Ovary (tissue), 9 donors: ENCODE results near the gene HECA. TPM values are rescaled to one million over a fixed set of nuclear protein-coding genes. Genes with fewer than 3 reads are reported as not detected.

ENCODE experiments used
- DNase-seq, 5 donors: peaks; one replicate each; pipeline ENCODE4 v3.0.0-alpha.2; 2019 to 2020
- H3K27ac ChIP-seq, 2 donors: fragments of 200-600 bp; one replicate each; pipeline versions ENCODE4 v1.5.1 to v1.8.0; 2019 to 2022
- H3K27me3 ChIP-seq: fragments of 200-600 bp; one replicate; pipeline ENCODE4 v1.8.0; 2022
- H3K36me3 ChIP-seq: fragments of 200-600 bp; sonication (generic); one replicate; pipeline ENCODE4 v1.5.1; 2019
- H3K4me1 ChIP-seq: one replicate; pipeline ENCODE4 v1.8.1; 2013; ENCODE audit warnings: mild to moderate bottlenecking, moderate library complexity; ENCODE audit not compliant: insufficient read depth
- H3K4me3 ChIP-seq: fragments of 200-600 bp; sonication (generic); one replicate; pipeline ENCODE4 v1.5.1; 2017
- H3K9me3 ChIP-seq, 2 donors: fragments of 200-600 bp in 1 of 2; sonication (generic) in 1 of 2; one replicate each; pipeline versions ENCODE4 v1.5.1 to v1.8.1; 2013 to 2019; ENCODE audit warnings: mild to moderate bottlenecking in 1 of 2, moderate library complexity in 1 of 2
- EP300 ChIP-seq: sonication (generic); formaldehyde crosslinking; IDR thresholded peaks from one replicate; pipeline ENCODE4 v1.6.1; 2017; ENCODE audit warnings: antibody characterized with exemption
- POLR2A ChIP-seq: fragments of 450-650 bp; IDR thresholded peaks from one replicate; pipeline ENCODE4 v1.6.1; 2017; ENCODE audit warnings: antibody characterized with exemption, mild to moderate bottlenecking, moderate library complexity
- WGBS, 3 donors: extraction: QIAGEN DNeasy Blood & Tissue Kit in 1 of 3; methylation state at CpG; one replicate each; pipeline versions ENCODE4 v1.1.5 to v1.1.7; 2013 to 2017; 5-methylcytosine and 5-hydroxymethylcytosine counted together
- intact Hi-C, 4 donors: fragments of 100-400 bp; cut with DNase I; formaldehyde crosslinking; loops; one replicate each; pipeline versions ENCODE4 v1.11.0 to v1.15.1; 2022 to 2023
- polyA plus RNA-seq, 2 donors: library from polyadenylated mRNA; stranded (reverse); fragments of 200-250 nt in 1 of 2; fragments of 350-450 nt in 1 of 2; fragmentation: Illumina TruSeq in 1 of 2; extraction: RNeasy Lipid Tissue Mini Kit (QIAGEN cat#74804) in 1 of 2; gene quantifications; one replicate each; pipeline ENCODE4 v1.2.3, GENCODE V29; 2013 to 2014
- total RNA-seq, 7 donors: library from RNA; depleted of rRNA in 2 of 7; stranded (reverse); fragments of >200 nt in 2 of 7; fragmentation: NEBNext Ultra II Directional in 3 of 7; extraction: Animal tissue kit (Norgen Biotek cat#: 25700) in 3 of 7; gene quantifications; one replicate each; pipeline versions ENCODE4 v1.1.0 to v1.2.4, GENCODE V29; 2016 to 2023
- TF ChIP-seq, protein P1 (sequence below), 3 donors: fragments of 450-650 bp in 2 of 3; fragments of 200-600 bp in 1 of 3; IDR thresholded peaks; one replicate each; pipeline versions ENCODE4 v1.5.1 to v1.8.0; 2016 to 2022; ENCODE audit warnings: antibody characterized with exemption in 3 of 3, mild to moderate bottlenecking in 1 of 3
- donor health status: DM: no; HTN: no; CAD: no; lungs with moderate emphysema.
- donor health status: DM: no; HTN: no; CAD: no.
- donor health status: Bipolar disorder and iron deficiency.
- donor health status: DM: yes; HTN: yes; CAD: no.
- donor health status: DM: no; HTN: no; CAD: no.
- donor health status: DM: yes; HTN: yes; CAD: no.

The HECA gene
- total and polyA plus RNA-seq, 9 donors: 12.0 to 41.7 (median 21.9) TPM

DNA sequence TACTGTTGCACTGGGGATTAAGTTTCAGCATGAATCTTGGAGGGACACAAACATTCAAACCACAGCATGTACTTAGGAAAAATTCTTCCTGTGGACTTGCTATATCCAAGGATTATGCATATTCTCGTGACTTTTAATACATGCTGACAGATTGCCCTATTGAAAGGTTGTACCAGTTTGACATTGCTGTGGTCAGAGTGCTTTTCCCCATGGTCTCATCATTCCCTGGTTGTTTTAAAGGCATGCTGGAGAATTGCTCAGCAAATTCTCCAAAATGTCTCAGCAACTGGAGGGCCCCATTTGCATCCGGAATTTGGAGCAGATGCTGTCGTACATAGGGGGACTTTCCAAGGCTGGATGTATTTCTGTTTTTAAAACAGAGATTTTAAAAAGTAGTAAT lies 7.4 kb downstream of the HECA start:
- Histone ChIP-seq H3K27me3 (no peaks in the 10 kb centered on the region), H3K36me3 (no peaks in the 10 kb centered on the region), H3K4me1 (peaks cover 10% of the 10 kb centered on the region), H3K9me3 (no peaks in the 10 kb centered on the region), H3K4me3 (no peak overlapping the region), H3K27ac (no peak overlapping the region)
- intact Hi-C loops: no loop called here
- 91 to 100% (median 95%) methylated on average over 3 of the region's 3 CpGs for WGBS, 3 donors
- no peak for DNase-seq
- no peak for TF ChIP-seq POLR2A
- TF ChIP-seq, protein P1, sequence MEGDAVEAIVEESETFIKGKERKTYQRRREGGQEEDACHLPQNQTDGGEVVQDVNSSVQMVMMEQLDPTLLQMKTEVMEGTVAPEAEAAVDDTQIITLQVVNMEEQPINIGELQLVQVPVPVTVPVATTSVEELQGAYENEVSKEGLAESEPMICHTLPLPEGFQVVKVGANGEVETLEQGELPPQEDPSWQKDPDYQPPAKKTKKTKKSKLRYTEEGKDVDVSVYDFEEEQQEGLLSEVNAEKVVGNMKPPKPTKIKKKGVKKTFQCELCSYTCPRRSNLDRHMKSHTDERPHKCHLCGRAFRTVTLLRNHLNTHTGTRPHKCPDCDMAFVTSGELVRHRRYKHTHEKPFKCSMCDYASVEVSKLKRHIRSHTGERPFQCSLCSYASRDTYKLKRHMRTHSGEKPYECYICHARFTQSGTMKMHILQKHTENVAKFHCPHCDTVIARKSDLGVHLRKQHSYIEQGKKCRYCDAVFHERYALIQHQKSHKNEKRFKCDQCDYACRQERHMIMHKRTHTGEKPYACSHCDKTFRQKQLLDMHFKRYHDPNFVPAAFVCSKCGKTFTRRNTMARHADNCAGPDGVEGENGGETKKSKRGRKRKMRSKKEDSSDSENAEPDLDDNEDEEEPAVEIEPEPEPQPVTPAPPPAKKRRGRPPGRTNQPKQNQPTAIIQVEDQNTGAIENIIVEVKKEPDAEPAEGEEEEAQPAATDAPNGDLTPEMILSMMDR (IDR thresholded peaks at IDR 0.05): no peak
- no peak for TF ChIP-seq EP300

DNA sequence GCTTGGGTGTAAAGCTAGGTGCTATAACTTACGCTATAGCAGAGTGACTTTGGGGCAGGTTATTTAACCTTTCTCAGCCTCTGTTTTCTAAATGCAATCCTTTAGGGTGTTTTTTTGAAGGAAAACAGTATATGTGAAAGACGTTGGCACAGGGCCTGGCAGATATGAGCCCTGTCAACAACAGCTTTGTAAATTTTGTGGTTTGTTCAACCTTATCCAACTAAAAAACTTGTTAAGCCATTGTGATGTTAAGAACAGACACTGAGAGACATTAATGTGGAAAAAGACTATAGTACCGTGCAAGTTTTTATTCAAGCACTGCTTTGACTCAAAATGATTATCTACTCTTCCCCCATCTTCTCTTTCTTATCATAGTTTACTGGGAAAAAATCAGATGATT lies 8.2 kb downstream of the HECA start:
- Histone ChIP-seq H3K27ac (no peak overlapping the region), H3K36me3 (no peaks in the 10 kb centered on the region), H3K9me3 (no peaks in the 10 kb centered on the region), H3K4me1 (peaks cover 8% of the 10 kb centered on the region), H3K4me3 (no peak overlapping the region), H3K27me3 (no peaks in the 10 kb centered on the region)
- intact Hi-C loops: no loop called here
- TF ChIP-seq EP300 (no peak), POLR2A (no peak)
- TF ChIP-seq, protein P1 (IDR thresholded peaks at IDR 0.05): no peak
- WGBS, 3 donors: 85 to 90% (median 86%) methylated on average over 3 of the region's 3 CpGs
- no peak for DNase-seq

DNA sequence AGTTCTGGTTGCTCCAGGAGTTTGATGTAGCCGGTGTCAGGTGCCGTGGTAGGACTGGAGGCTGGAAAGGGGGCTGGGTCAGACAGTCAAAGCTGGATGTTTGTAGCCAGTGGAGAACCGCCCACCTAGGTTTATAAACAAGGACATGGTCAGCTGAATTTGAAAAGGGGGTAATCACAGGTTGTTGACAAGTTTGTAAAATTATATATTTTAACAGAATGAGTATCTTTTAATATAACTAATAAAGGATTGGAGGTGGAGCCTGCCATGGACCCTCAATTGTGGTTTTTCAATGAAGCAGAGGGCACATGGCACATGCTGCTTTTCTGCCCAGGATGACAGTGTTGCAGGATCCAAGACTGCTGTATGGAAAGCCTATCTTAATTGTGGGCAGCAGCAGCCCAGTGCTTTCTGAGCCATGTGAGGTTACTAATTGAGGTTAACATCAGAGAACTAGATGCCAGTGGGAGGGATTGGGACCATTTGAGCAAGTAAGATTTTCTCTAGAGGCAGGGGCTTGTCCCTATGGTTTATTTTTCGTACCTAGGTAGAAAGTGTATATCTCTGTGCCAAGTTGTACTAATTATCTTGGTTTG lies 9.7 kb downstream of the HECA start:
- DNase-seq: no peak
- intact Hi-C loops: no loop called here
- Histone ChIP-seq H3K9me3 (no peaks in the 10 kb centered on the region), H3K36me3 (no peaks in the 10 kb centered on the region), H3K4me3 (no peak overlapping the region), H3K27ac (no peak overlapping the region), H3K4me1 (peaks cover 5% of the 10 kb centered on the region), H3K27me3 (no peaks in the 10 kb centered on the region)
- 79 to 87% (median 87%) methylated on average over 4 of the region's 4 CpGs for WGBS, 3 donors
- TF ChIP-seq EP300: no peak
- no peak for TF ChIP-seq POLR2A
- TF ChIP-seq, protein P1 (IDR thresholded peaks at IDR 0.05): no peak

DNA sequence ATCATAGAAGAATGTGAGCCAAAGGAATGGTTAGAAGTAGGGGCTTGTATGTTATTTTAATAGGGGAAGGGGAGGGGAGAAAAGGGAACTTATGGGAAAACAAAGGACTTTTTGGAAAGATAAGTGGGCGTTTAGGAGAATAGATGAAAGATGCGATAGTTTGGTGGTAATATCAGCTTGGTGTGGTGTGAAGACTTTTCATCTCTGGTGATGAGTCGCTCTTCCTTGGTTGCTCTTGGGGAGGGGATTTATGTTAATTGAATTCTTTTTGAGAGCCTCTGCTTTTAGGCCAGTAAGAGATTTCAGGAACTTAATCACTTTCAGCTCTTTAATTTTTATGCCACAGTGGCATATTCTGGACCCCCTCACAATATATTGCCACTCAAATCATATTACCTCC lies 10.8 kb downstream of the HECA start:
- WGBS, 3 donors: 85 to 90% (median 87%) methylated on average over 3 of the region's 3 CpGs
- Histone ChIP-seq H3K36me3 (no peaks in the 10 kb centered on the region), H3K4me1 (peaks cover 6% of the 10 kb centered on the region), H3K9me3 (no peaks in the 10 kb centered on the region), H3K27me3 (no peaks in the 10 kb centered on the region), H3K4me3 (no peak overlapping the region), H3K27ac (no peak overlapping the region)
- intact Hi-C loops: no loop called here
- TF ChIP-seq POLR2A (no peak), EP300 (no peak)
- TF ChIP-seq, protein P1 (IDR thresholded peaks at IDR 0.05): no peak
- DNase-seq: no peak
